ENCODE data around the gene ZFYVE9.

- TF ChIP-seq CTCF (conservative IDR thresholded peaks at IDR 0.05 in 1 of 2, IDR thresholded peaks at IDR 0.05 in 1 of 2; ENCODE audit: low read depth in 1 of 2, low read length in 2 of 2): no peak
- no peak for TF ChIP-seq EZH2 (IDR thresholded peaks at IDR 0.05; ENCODE audit: low read length, missing control alignments)
These were observed 243.5 kb downstream of the ZFYVE9 start for GRCh38 chr1:52385376-52385775.
